Measurements from ENCODE around the gene SYT1.

SYT1 gene

GRCh38 chr12:79360936-79361335, 496.4 kb downstream of the SYT1 start:
- no peak for TF ChIP-seq CTCF (IDR thresholded peaks at IDR 0.05)
- no peak for TF ChIP-seq ZFX (IDR thresholded peaks at IDR 0.05; ENCODE audit: borderline replicate concordance)
- H3K27ac ChIP-seq = no peak overlapping the region

GRCh38 chr12:79364197-79364596, 499.6 kb downstream of the SYT1 start:
- no peak for TF ChIP-seq ZFX (IDR thresholded peaks at IDR 0.05; ENCODE audit: borderline replicate concordance)
- TF ChIP-seq CTCF (IDR thresholded peaks at IDR 0.05) = no peak
- H3K27ac ChIP-seq = no peak overlapping the region

- H3K27ac ChIP-seq = no peak overlapping the region
- TF ChIP-seq ZFX (IDR thresholded peaks at IDR 0.05; ENCODE audit: borderline replicate concordance) = no peak
- TF ChIP-seq CTCF (IDR thresholded peaks at IDR 0.05) = no peak
Measured at GRCh38 chr12:79366374-79366773, 501.8 kb downstream of the SYT1 start.

GRCh38 chr12:79367032-79367589, 502.5 kb downstream of the SYT1 start:
- no peak overlapping the region for H3K27ac ChIP-seq
- TF ChIP-seq CTCF (IDR thresholded peaks at IDR 0.05) (no peak), ZFX (IDR thresholded peaks at IDR 0.05; ENCODE audit: borderline replicate concordance) (no peak)

- no peak overlapping the region for H3K27ac ChIP-seq
- TF ChIP-seq ZFX (IDR thresholded peaks at IDR 0.05; ENCODE audit: borderline replicate concordance) (no peak), CTCF (IDR thresholded peaks at IDR 0.05) (no peak)
Measured at GRCh38 chr12:79370021-79370420, 505.4 kb downstream of the SYT1 start.

- TF ChIP-seq ZFX (IDR thresholded peaks at IDR 0.05; ENCODE audit: borderline replicate concordance) = no peak
- TF ChIP-seq CTCF (IDR thresholded peaks at IDR 0.05) = no peak
- H3K27ac ChIP-seq = no peak overlapping the region
Measured at GRCh38 chr12:79371226-79371625, 506.7 kb downstream of the SYT1 start.

- H3K27ac ChIP-seq = no peak overlapping the region
- no peak for TF ChIP-seq ZFX (IDR thresholded peaks at IDR 0.05; ENCODE audit: borderline replicate concordance)
- peak; percentile 94 for TF ChIP-seq CTCF (IDR thresholded peaks at IDR 0.05)
Measured at GRCh38 chr12:79373896-79374499, 509.4 kb downstream of the SYT1 start.

All from 22Rv1 (cell line).